Naive thymus-derived CD4-positive, alpha-beta T cell (primary cell): ENCODE results near the gene DEPDC1B. TPM values are rescaled to one million over a fixed set of nuclear protein-coding genes. Genes with fewer than 3 reads are reported as not detected.

Experiments
- ATAC-seq: fragments of 150-1000 bp; cut with Tn5 transposase; 2 replicates; pipeline ENCODE4 v1.10.0; 2021; ENCODE audit warnings: mild to moderate bottlenecking, moderate library complexity
- CTCF ChIA-PET: fragments of 350-600 bp; sonication (Branson Sonifier 250); formaldehyde crosslinking; loops from one replicate; lab custom pipeline; 2021; ENCODE audit warnings: antibody characterized with exemption; lab: Charles Lee
- POLR2A ChIA-PET: fragments of 350-600 bp; sonication (Branson Sonifier 250); formaldehyde crosslinking; loops from one replicate; lab custom pipeline; 2021; ENCODE audit warnings: antibody characterized with exemption, inconsistent platforms; lab: Charles Lee
- DNase-seq, 9 donors: peaks; one replicate each; pipeline versions ENCODE4 v3.0.0 to v3.0.0-alpha.2; 2020 to 2022; ENCODE audit warnings: mixed read lengths in 1 of 9
- H3K27ac ChIP-seq: one replicate; pipeline ENCODE4 v1.7.0; 2013; ENCODE audit warnings: mild to moderate bottlenecking, low read depth, low read length, moderate library complexity
- H3K27me3 ChIP-seq, 2 donors: one replicate each; pipeline ENCODE4 v1.7.0; 2013; ENCODE audit warnings: low read length in 2 of 2, mild to moderate bottlenecking in 2 of 2, moderate library complexity in 2 of 2; ENCODE audit not compliant: control insufficient read depth in 2 of 2, insufficient read depth in 2 of 2
- H3K36me3 ChIP-seq, 3 experiments: 1 replicate in 2 of 3; 2 replicates in 1 of 3; pipeline ENCODE4 v1.7.0; 2013; ENCODE audit warnings: low read length in 3 of 3, mild to moderate bottlenecking in 3 of 3, moderate library complexity in 1 of 3; ENCODE audit not compliant: insufficient read depth in 3 of 3, control insufficient read depth in 2 of 3
- H3K4me1 ChIP-seq, 2 donors: one replicate each; pipeline ENCODE4 v1.7.0; 2013; ENCODE audit warnings: low read length in 2 of 2, mild to moderate bottlenecking in 2 of 2, moderate library complexity in 1 of 2; ENCODE audit not compliant: control insufficient read depth in 2 of 2, insufficient read depth in 2 of 2
- H3K4me3 ChIP-seq: 2 replicates; pipeline ENCODE4 v1.7.0; 2013; ENCODE audit warnings: mild to moderate bottlenecking, low read length
- H3K9me3 ChIP-seq, 3 experiments: 1 replicate in 2 of 3; 2 replicates in 1 of 3; pipeline ENCODE4 v1.7.0; 2013; ENCODE audit warnings: low read length in 3 of 3; ENCODE audit not compliant: control insufficient read depth in 2 of 3
- H3K27ac Mint-ChIP-seq, 9 donors: one replicate each; pipeline ENCODE4 v1.8.0; 2020 to 2022; ENCODE audit warnings: mixed read lengths in 9 of 9, mild to moderate bottlenecking in 8 of 9, moderate library complexity in 5 of 9, inconsistent platforms in 2 of 9
- H3K27me3 Mint-ChIP-seq, 5 donors: one replicate each; pipeline ENCODE4 v1.8.0; 2021 to 2022; ENCODE audit warnings: mixed read lengths in 5 of 5, mild to moderate bottlenecking in 1 of 5
- H3K36me3 Mint-ChIP-seq, 5 donors: one replicate each; pipeline ENCODE4 v1.8.0; 2020 to 2022; ENCODE audit warnings: mixed read lengths in 5 of 5, mild to moderate bottlenecking in 3 of 5, inconsistent platforms in 1 of 5
- H3K4me1 Mint-ChIP-seq, 7 donors: one replicate each; pipeline ENCODE4 v1.8.0; 2020 to 2022; ENCODE audit warnings: mixed read lengths in 7 of 7, mild to moderate bottlenecking in 3 of 7, inconsistent platforms in 1 of 7
- H3K4me3 Mint-ChIP-seq, 10 donors: one replicate each; pipeline ENCODE4 v1.8.0; 2020 to 2022; ENCODE audit warnings: mild to moderate bottlenecking in 10 of 10, mixed read lengths in 10 of 10, moderate library complexity in 6 of 10, inconsistent platforms in 2 of 10
- H3K9me3 Mint-ChIP-seq, 11 donors: one replicate each; pipeline ENCODE4 v1.8.0; 2020 to 2022; ENCODE audit warnings: mixed read lengths in 11 of 11, mild to moderate bottlenecking in 4 of 11, inconsistent platforms in 1 of 11, moderate library complexity in 1 of 11
- intact Hi-C, 2 donors: fragments of 100-400 bp; cut with micrococcal nuclease; formaldehyde crosslinking; loops; one replicate each; pipeline ENCODE4 v1.15.1; 2023
- polyA plus RNA-seq, 2 donors: library from polyadenylated mRNA; unstranded; fragments of 300-500 nt; fragmentation: Illumina TruSeq; gene quantifications; one replicate each; pipeline ENCODE4 v1.2.3, GENCODE V29; 2021
- total RNA-seq, 6 experiments: library from RNA in 5 of 6; stranded (reverse) in 5 of 6; gene quantifications; 1 replicate in 5 of 6; 2 replicates in 1 of 6; pipeline ENCODE4 v1.2.3 and lab custom pipeline; 2021 to 2026

The DEPDC1B gene
- total and polyA plus RNA-seq, 7 experiments from 2014 or later = 0.24 to 24.0 (median 0.31) TPM; not detected in 3

DNA sequence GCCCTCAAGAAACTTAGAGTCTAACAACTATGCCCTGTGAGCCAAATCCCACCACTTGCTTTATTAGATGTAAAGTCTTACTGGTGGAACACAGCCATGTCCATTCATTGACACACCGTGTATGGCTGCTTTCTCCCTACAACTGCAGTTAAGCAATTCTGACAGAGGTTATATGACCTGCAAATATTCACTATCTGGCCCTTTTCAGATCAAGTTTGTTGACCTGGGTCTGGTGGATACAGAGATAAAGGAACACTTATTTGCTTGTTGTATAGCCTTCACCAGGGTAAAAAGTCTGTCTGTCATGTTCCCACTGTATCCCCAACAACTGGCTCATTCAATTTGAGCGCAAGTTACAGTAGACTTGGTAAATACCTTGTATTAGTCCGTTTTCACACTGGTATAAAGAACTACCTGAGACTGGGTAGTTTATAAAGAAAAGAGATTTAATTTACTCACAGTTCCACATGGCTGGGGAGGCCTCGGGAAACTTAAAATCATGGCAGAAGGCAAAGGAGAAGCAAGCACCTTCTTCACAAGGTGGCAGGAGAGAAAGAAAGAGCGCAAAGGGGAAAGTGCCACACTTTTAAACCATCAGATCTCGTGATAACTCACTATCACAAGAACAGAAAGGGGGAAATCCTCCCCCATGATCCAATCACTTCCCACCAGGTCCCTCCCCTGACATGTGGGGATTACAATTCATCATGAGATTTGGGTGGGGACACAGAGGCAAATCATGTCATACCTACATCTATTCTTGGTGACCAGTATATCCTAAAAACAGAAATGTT is 27.9 kb downstream of the DEPDC1B start:
- Mint-ChIP-seq H3K4me3 (no peak overlapping the region), H3K4me1 (peaks cover 0 to 9% (median 0%) of the 10 kb centered on the region in 7 donors), H3K27ac (no peak overlapping the region), H3K9me3 (no peaks in the 10 kb centered on the region), H3K27me3 (no peaks in the 10 kb centered on the region), H3K36me3 (no peaks in the 10 kb centered on the region)
- Histone ChIP-seq H3K27me3 (no peaks in the 10 kb centered on the region), H3K27ac (no peak overlapping the region), H3K36me3 (no peaks in the 10 kb centered on the region), H3K4me1 (no peaks in the 10 kb centered on the region), H3K4me3 (no peak overlapping the region), H3K9me3 (no peaks in the 10 kb centered on the region)
- no peak for DNase-seq
- intact Hi-C loops = no loop called here
- CTCF ChIA-PET = no interaction called here
- ATAC-seq = no peak
- POLR2A ChIA-PET = no interaction called here

DNA sequence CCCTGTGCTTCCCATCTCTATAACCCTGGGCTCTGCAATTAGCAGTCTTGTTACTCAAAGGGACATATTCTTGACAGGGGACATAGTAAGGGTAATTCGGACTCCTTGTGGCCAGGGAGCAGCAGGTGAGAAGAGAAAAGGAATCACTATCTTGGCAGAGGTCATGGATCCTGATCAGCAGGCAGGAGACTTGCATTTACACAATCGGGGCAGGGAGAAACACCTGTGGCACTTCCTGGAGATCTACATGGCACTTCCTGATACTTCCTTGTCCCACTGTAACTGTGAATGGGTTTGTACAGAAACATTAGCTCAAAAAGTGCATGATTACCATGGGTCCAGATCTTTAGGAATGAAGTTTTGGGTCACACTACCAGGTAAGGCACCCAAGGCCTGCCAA is 29.2 kb downstream of the DEPDC1B start:
- Histone ChIP-seq H3K4me1 (no peaks in the 10 kb centered on the region), H3K36me3 (no peaks in the 10 kb centered on the region), H3K4me3 (no peak overlapping the region), H3K9me3 (no peaks in the 10 kb centered on the region), H3K27me3 (no peaks in the 10 kb centered on the region), H3K27ac (no peak overlapping the region)
- CTCF ChIA-PET = no interaction called here
- Mint-ChIP-seq H3K36me3 (no peaks in the 10 kb centered on the region), H3K4me3 (no peak overlapping the region), H3K27ac (no peak overlapping the region), H3K27me3 (no peaks in the 10 kb centered on the region), H3K9me3 (no peaks in the 10 kb centered on the region), H3K4me1 (peaks cover 0 to 7% (median 0%) of the 10 kb centered on the region in 7 donors)
- no peak for ATAC-seq
- no peak for DNase-seq
- POLR2A ChIA-PET = no interaction called here
- intact Hi-C loops = no loop called here

DNA sequence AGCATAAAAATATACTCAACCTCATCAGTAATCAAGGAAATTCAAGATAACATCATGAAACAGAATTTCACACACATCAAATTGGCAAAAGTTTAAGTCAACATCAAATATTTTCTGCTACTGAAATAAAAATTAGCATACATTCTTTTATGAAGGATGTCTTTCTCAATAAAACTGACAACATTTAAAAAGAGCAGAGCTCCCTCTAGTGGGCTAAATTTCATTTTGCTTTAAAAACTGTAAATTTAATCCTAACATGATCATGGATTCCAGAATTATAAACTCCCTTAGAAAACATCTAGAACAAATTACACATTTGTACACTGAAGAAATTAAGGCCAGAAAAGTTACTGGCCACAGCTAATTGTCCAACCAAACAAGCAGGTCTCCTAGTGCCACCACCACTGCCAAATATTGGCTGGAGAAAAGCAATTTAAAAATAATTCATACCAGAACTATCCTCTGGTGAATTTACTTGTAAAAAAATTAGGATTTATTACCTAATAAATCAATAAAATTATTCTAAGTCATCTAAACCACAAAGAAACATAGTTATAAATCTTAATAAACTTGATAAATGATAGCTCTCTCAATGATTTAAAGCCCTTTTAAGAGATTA is 31.2 kb downstream of the DEPDC1B start:
- intact Hi-C loops = loop anchor here in 1 of 2 donors (1.0 kb wide), 1 partner anchor 858 kb away; no protein-coding TSS in a partner anchor
- Mint-ChIP-seq H3K36me3 (no peaks in the 10 kb centered on the region), H3K27ac (no peak overlapping the region), H3K4me1 (peaks cover 0 to 3% (median 0%) of the 10 kb centered on the region in 7 donors), H3K9me3 (no peaks in the 10 kb centered on the region), H3K4me3 (no peak overlapping the region), H3K27me3 (no peaks in the 10 kb centered on the region)
- Histone ChIP-seq H3K4me3 (no peak overlapping the region), H3K36me3 (no peaks in the 10 kb centered on the region), H3K4me1 (no peaks in the 10 kb centered on the region), H3K9me3 (no peaks in the 10 kb centered on the region), H3K27me3 (no peaks in the 10 kb centered on the region), H3K27ac (no peak overlapping the region)
- ATAC-seq (no peak), DNase-seq (peak in 1 of 9 donors; percentile 21)
- ChIA-PET POLR2A (no interaction called here), CTCF (interaction anchor here (0.6 to 1.5 kb wide), 3 partner anchors 9 to 858 kb away, joined by 3 read pairs; no protein-coding TSS in a partner anchor)

DNA sequence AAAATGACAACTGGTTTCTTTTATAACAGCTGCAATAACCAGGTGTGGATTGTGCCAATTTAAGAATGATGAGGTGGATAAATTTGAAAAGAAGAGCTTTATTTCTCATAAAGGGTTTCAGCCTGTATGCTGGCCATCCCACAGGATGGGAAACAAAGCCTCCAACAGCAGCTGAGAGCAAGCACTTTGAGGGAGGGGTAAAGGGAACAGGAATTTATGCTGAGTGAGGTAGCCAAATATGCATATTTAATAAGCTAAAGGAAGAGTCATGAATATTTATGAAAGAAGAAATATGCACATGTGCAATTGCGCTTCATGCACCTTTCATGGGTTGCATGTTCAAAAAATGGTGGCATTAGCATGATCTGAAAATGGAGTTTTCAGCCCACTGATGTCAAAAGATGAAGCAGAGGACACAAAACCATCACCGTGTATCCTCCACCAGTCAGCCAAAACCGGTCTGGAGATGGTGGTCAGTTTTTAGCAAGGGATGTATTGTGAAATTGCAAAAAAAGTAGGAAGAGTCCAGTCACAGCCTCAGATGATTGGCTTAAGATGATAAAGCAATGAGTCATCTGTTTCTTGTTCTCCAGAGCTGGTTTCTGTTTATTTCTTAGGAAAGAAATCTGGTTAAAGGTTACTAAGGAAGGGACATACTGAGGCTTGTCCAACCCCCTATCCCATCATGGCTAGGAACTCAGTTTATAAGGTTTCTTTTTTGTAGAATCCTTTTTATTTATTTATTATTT is 47.9 kb downstream of the DEPDC1B start:
- peaks cover 0 to 3% (median 0%) of the 10 kb centered on the region in 5 donors for H3K36me3 Mint-ChIP-seq
- Histone ChIP-seq H3K4me1 (no peaks in the 10 kb centered on the region), H3K27me3 (no peaks in the 10 kb centered on the region), H3K36me3 (no peaks in the 10 kb centered on the region), H3K27ac (no peak overlapping the region), H3K9me3 (no peaks in the 10 kb centered on the region), H3K4me3 (no peak overlapping the region)
- DNase-seq (no peak), ATAC-seq (peak; percentile 78)
- H3K9me3 Mint-ChIP-seq = peaks cover 0 to 19% (median 5%) of the 10 kb centered on the region in 11 donors
- peaks cover 0 to 3% (median 0%) of the 10 kb centered on the region in 7 donors for H3K4me1 Mint-ChIP-seq
- H3K27ac Mint-ChIP-seq = no peak overlapping the region
- H3K27me3 Mint-ChIP-seq = no peaks in the 10 kb centered on the region
- no peak overlapping the region for H3K4me3 Mint-ChIP-seq
- ChIA-PET CTCF (no interaction called here), POLR2A (no interaction called here)
- intact Hi-C loops = no loop called here

DNA sequence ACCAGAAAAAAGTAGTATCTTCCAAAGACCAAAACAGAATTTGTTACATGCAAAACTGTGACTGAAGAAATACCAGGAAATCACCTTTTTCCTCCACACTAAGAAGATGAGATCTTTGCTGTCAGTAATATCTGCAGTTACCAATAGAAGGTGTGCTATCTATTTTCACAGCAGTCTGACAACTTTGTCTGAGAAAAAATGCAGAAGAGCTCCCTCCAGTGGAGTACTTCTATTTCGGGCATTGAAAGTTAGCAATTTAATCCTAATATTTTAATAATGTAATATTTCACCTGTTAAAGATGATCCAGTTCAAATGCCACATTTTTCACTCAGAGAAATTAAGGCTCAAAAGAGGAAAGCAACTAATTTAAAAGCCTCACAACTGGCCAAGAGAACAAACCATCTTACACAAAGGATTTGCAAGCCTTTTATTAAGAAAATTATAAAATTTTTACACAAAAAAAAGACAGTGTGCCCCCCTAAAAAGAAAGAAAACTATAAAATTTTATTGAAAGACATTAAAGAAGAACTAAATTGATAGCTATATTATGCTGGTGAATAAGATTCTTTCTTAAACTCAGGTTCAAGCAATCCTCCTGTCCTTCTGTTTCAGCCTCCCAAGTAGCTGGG is 50.6 kb downstream of the DEPDC1B start:
- intact Hi-C loops = loop anchor here in 1 of 2 donors (5.0 kb wide), 1 partner anchor 837 kb away; no protein-coding TSS in a partner anchor
- H3K9me3 ChIP-seq = no peaks in the 10 kb centered on the region

DNA sequence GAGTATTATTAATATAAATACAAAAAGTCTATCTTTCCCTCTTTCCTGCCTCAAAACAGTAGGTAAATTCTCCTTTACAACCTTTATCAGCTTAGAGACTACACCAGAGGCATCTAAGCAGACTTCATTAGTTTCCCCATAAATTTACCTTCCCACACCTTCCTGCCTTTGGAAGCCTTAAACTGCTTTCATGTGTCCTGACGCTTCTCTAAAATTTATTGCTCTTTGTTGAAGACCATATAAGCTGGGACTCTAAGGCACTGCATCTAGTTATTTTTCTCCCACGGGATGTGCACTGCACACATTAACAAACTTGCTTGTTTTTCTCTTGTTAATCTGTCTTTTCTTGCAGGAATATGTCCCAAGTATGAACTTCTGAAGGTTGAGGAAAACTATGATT is 51.8 kb downstream of the DEPDC1B start:
- no peak for DNase-seq
- Mint-ChIP-seq H3K4me1 (peaks cover 0 to 3% (median 0%) of the 10 kb centered on the region in 7 donors), H3K9me3 (peaks cover 0 to 1% (median 0%) of the 10 kb centered on the region in 11 donors), H3K27ac (no peak overlapping the region), H3K36me3 (peaks cover 0 to 12% (median 0%) of the 10 kb centered on the region in 5 donors), H3K27me3 (no peaks in the 10 kb centered on the region), H3K4me3 (no peak overlapping the region)
- Histone ChIP-seq H3K27ac (no peak overlapping the region), H3K4me3 (no peak overlapping the region), H3K36me3 (no peaks in the 10 kb centered on the region), H3K4me1 (no peaks in the 10 kb centered on the region), H3K9me3 (no peaks in the 10 kb centered on the region), H3K27me3 (no peaks in the 10 kb centered on the region)
- CTCF ChIA-PET = no interaction called here
- ATAC-seq = no peak
- intact Hi-C loops = loop anchor here in 1 of 2 donors (5.0 kb wide), 1 partner anchor 836 kb away; no protein-coding TSS in a partner anchor
- POLR2A ChIA-PET = no interaction called here

More for the DNA sequence above, 50.6 kb downstream of the DEPDC1B start:
- H3K4me1 ChIP-seq = no peaks in the 10 kb centered on the region
- ChIA-PET CTCF (interaction anchor here (0.7 kb wide), 1 partner anchor 17 kb away, joined by 3 read pairs; no protein-coding TSS in a partner anchor), POLR2A (no interaction called here)
- H3K9me3 Mint-ChIP-seq = peaks cover 0 to 7% (median 0%) of the 10 kb centered on the region in 11 donors
- peak in 2 of 9 donors; percentile 4 to 5 for DNase-seq
- H3K27ac ChIP-seq = no peak overlapping the region
- no peak overlapping the region for H3K4me3 Mint-ChIP-seq
- no peak overlapping the region for H3K27ac Mint-ChIP-seq
- ATAC-seq = no peak
- peaks cover 0 to 2% (median 0%) of the 10 kb centered on the region in 5 donors for H3K36me3 Mint-ChIP-seq
- H3K4me3 ChIP-seq = no peak overlapping the region
- no peaks in the 10 kb centered on the region for H3K27me3 ChIP-seq
- peaks cover 0 to 3% (median 0%) of the 10 kb centered on the region in 7 donors for H3K4me1 Mint-ChIP-seq
- H3K27me3 Mint-ChIP-seq = no peaks in the 10 kb centered on the region
- H3K36me3 ChIP-seq = no peaks in the 10 kb centered on the region
